ENCODE data around the gene SCNN1A.

DNA sequence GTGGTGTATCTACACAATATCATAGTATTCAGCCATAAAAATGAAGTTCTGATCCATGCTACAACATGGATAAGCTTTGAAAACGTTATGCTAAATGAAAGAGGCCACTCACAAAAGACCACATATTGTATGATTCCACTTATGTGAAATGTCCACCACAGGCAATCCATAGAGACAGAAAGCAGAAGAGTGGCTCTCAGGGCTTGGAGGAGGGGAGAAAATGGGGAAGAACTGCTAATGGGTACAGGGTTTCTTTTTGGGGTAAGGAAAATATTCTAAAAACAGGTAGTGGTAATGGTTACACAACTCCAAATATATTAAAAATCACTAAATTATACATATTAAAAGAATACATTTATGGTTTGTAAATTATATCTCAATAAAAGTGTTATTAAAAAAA lies 16.5 kb downstream of the SCNN1A start:
- TF ChIP-seq, protein P1, sequence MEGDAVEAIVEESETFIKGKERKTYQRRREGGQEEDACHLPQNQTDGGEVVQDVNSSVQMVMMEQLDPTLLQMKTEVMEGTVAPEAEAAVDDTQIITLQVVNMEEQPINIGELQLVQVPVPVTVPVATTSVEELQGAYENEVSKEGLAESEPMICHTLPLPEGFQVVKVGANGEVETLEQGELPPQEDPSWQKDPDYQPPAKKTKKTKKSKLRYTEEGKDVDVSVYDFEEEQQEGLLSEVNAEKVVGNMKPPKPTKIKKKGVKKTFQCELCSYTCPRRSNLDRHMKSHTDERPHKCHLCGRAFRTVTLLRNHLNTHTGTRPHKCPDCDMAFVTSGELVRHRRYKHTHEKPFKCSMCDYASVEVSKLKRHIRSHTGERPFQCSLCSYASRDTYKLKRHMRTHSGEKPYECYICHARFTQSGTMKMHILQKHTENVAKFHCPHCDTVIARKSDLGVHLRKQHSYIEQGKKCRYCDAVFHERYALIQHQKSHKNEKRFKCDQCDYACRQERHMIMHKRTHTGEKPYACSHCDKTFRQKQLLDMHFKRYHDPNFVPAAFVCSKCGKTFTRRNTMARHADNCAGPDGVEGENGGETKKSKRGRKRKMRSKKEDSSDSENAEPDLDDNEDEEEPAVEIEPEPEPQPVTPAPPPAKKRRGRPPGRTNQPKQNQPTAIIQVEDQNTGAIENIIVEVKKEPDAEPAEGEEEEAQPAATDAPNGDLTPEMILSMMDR (IDR thresholded peaks at IDR 0.05; ENCODE audit: low read length): no peak
- no peak for TF ChIP-seq EZH2 (IDR thresholded peaks at IDR 0.05; ENCODE audit: borderline replicate concordance, low read length)

Measured in OCI-LY1 (cell line).